PFSK-1 (cell line): ENCODE measurements around the gene ASS1.

Experiments
- POLR2AphosphoS5 ChIP-seq: IDR thresholded peaks from 2 replicates; pipeline ENCODE4 v1.6.1; 2012; ENCODE audit warnings: low read depth, mild to moderate bottlenecking, control low read depth, low read length, moderate library complexity
- REST ChIP-seq, 2 experiments: IDR thresholded peaks; 2 replicates each; pipeline versions ENCODE4 v1.6.1 to v1.8.0; 2011 to 2012; ENCODE audit warnings: low read depth in 2 of 2, low read length in 2 of 2, control low read depth in 1 of 2, inconsistent platforms in 1 of 2, mild to moderate bottlenecking in 1 of 2, moderate library complexity in 1 of 2; ENCODE audit not compliant: insufficient read depth in 1 of 2
- SIN3A ChIP-seq: IDR thresholded peaks from 2 replicates; pipeline ENCODE4 v1.6.1; 2012; ENCODE audit warnings: mild to moderate bottlenecking, low read length, moderate library complexity, borderline replicate concordance; ENCODE audit not compliant: insufficient read depth
- TAF1 ChIP-seq: IDR thresholded peaks from 2 replicates; pipeline ENCODE4 v1.6.1; 2012; ENCODE audit warnings: low read length, control low read depth, borderline replicate concordance; ENCODE audit not compliant: insufficient read depth

- TF ChIP-seq POLR2AphosphoS5, result no peak
- no peak for TF ChIP-seq REST (IDR thresholded peaks at IDR 0.05; ENCODE audit: insufficient read depth in 1 of 2, low read depth in 2 of 2, low read length in 2 of 2)
- no peak for TF ChIP-seq TAF1
- no peak for TF ChIP-seq SIN3A
These were observed 47.2 kb downstream of the ASS1 start for GRCh38 chr9:130491830-130492482.
